ENCODE data around the gene TRIM40. TPM values are rescaled to one million over a fixed set of nuclear protein-coding genes. Genes with fewer than 3 reads are reported as not detected.

TRIM40 gene
- polyA plus RNA-seq, 2 of the 4 experiments (the other 2 are of a cell fraction): 0.05 TPM

DNA sequence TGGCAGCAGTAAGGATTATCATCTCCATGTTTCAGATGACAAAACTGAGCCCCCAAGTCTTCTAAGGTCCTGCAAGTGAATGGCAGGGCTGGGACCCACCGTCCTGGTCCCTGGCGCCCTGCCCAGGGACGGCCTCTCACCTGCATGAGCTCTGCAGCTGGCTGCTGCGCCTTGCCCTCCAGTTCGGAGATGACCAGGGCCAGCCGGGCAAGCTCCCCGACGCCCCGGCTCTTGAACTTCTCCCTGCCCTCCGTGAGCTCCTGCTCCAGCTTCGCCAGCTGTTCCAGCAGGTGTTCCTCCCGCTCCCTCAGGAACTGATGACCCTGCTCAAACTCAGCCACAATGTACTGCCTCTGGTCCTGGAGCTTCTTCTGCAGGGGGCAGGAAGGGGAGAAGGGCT, 60.4 kb downstream of the TRIM40 start:
- TF ChIP-seq, protein P1, sequence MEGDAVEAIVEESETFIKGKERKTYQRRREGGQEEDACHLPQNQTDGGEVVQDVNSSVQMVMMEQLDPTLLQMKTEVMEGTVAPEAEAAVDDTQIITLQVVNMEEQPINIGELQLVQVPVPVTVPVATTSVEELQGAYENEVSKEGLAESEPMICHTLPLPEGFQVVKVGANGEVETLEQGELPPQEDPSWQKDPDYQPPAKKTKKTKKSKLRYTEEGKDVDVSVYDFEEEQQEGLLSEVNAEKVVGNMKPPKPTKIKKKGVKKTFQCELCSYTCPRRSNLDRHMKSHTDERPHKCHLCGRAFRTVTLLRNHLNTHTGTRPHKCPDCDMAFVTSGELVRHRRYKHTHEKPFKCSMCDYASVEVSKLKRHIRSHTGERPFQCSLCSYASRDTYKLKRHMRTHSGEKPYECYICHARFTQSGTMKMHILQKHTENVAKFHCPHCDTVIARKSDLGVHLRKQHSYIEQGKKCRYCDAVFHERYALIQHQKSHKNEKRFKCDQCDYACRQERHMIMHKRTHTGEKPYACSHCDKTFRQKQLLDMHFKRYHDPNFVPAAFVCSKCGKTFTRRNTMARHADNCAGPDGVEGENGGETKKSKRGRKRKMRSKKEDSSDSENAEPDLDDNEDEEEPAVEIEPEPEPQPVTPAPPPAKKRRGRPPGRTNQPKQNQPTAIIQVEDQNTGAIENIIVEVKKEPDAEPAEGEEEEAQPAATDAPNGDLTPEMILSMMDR (IDR thresholded peaks at IDR 0.05): no peak
- no peaks in the 10 kb centered on the region for H3K9me3 ChIP-seq
- no peak overlapping the region for H3K4me3 ChIP-seq
- no peak overlapping the region for H3K27ac ChIP-seq
- no peak for ATAC-seq
- POLR2A ChIA-PET: no interaction called here
- DNase-seq (ENCODE audit: low read depth in 1 of 2, low spot score in 1 of 2): no peak
- H3K4me1 ChIP-seq: peaks cover 2% of the 10 kb centered on the region; the same call in 2 of the 3 replicates
- FAIRE-seq: no peak
- WGBS (ENCODE audit: missing lambda C conversion rate): 99% methylated on average over 11 of the region's 12 CpGs
- CTCF ChIA-PET: interaction anchor here (1.0 to 1.7 kb wide), 2 partner anchors 9 to 41 kb away, joined by 3 to 5 read pairs; no protein-coding TSS in a partner anchor
- no peak overlapping the region for H3K4me2 ChIP-seq

Small RNA genes lying within 50 kb of the gene (small RNA-seq; reads per million reads assigned to genes)
- gene RF00554: 0 reads per million in 6 experiments

Other genes with a start within 250 kb of the TRIM40 start
- 78.8 and 86.5 TPM in 2 replicates for gene HLA-A, start 193.6 kb upstream of the TRIM40 start, polyA plus RNA-seq (2011; rRNA removed)
- gene HLA-A, start 193.6 kb upstream of the TRIM40 start, polyA plus RNA-seq (2017; fragmentation: RNase III; extraction: RNeasy Plus Mini Kit Qiagen cat#74134 plus additional on column Dnase treatment): 81.8 to 95.0 TPM (median 90.7 TPM) in 3 replicates
- gene POLR1H, start 74.9 kb upstream of the TRIM40 start, polyA plus RNA-seq (2011; rRNA removed): 34.6 and 35.3 TPM in 2 replicates
- gene POLR1H, start 74.9 kb upstream of the TRIM40 start, polyA plus RNA-seq (2017; fragmentation: RNase III; extraction: RNeasy Plus Mini Kit Qiagen cat#74134 plus additional on column Dnase treatment): 24.8 to 26.1 TPM (median 25.5 TPM) in 3 replicates
- gene PPP1R11, start 68.9 kb upstream of the TRIM40 start, polyA plus RNA-seq (2011; rRNA removed): 61.6 and 78.6 TPM in 2 replicates
- 33.8 to 36.3 TPM (median 34.3 TPM) in 3 replicates for gene PPP1R11, start 68.9 kb upstream of the TRIM40 start, polyA plus RNA-seq (2017; fragmentation: RNase III; extraction: RNeasy Plus Mini Kit Qiagen cat#74134 plus additional on column Dnase treatment)
- 0.05 TPM in 1 of 2 replicates, not detected in the other for gene RNF39, start 60.4 kb upstream of the TRIM40 start, polyA plus RNA-seq (2011; rRNA removed)
- gene RNF39, start 60.4 kb upstream of the TRIM40 start, polyA plus RNA-seq (2017; fragmentation: RNase III; extraction: RNeasy Plus Mini Kit Qiagen cat#74134 plus additional on column Dnase treatment): 0.07 TPM in 1 of 3 replicates, not detected in the others
- gene TRIM31, start 23.1 kb upstream of the TRIM40 start, polyA plus RNA-seq (2011; rRNA removed): 2.9 and 4.0 TPM in 2 replicates
- gene TRIM31, start 23.1 kb upstream of the TRIM40 start, polyA plus RNA-seq (2017; fragmentation: RNase III; extraction: RNeasy Plus Mini Kit Qiagen cat#74134 plus additional on column Dnase treatment): 3.1 to 3.3 TPM (median 3.2 TPM) in 3 replicates
- 0.09 and 0.12 TPM in 2 replicates for gene TRIM10, start 25.1 kb downstream of the TRIM40 start, polyA plus RNA-seq (2011; rRNA removed)
- 0.03 TPM in 2 of 3 replicates, not detected in the other for gene TRIM10, start 25.1 kb downstream of the TRIM40 start, polyA plus RNA-seq (2017; fragmentation: RNase III; extraction: RNeasy Plus Mini Kit Qiagen cat#74134 plus additional on column Dnase treatment)
- 0.08 and 0.37 TPM in 2 replicates for gene TRIM15, start 27.4 kb downstream of the TRIM40 start, polyA plus RNA-seq (2011; rRNA removed)
- gene TRIM15, start 27.4 kb downstream of the TRIM40 start, polyA plus RNA-seq (2017; fragmentation: RNase III; extraction: RNeasy Plus Mini Kit Qiagen cat#74134 plus additional on column Dnase treatment): 0.04 to 0.09 TPM (median 0.08 TPM) in 3 replicates
- gene TRIM26, start 77.3 kb downstream of the TRIM40 start, polyA plus RNA-seq (2011; rRNA removed): 23.3 and 30.4 TPM in 2 replicates
- gene TRIM26, start 77.3 kb downstream of the TRIM40 start, polyA plus RNA-seq (2017; fragmentation: RNase III; extraction: RNeasy Plus Mini Kit Qiagen cat#74134 plus additional on column Dnase treatment): 28.2 to 31.1 TPM (median 30.4 TPM) in 3 replicates
- gene TRIM39, start 190.8 kb downstream of the TRIM40 start, polyA plus RNA-seq (2011; rRNA removed): 5.3 and 7.1 TPM in 2 replicates
- 7.1 to 9.1 TPM (median 8.1 TPM) in 3 replicates for gene TRIM39, start 190.8 kb downstream of the TRIM40 start, polyA plus RNA-seq (2017; fragmentation: RNase III; extraction: RNeasy Plus Mini Kit Qiagen cat#74134 plus additional on column Dnase treatment)
- 33.6 and 37.4 TPM in 2 replicates for gene RPP21, start 209.0 kb downstream of the TRIM40 start, polyA plus RNA-seq (2011; rRNA removed)
- 54.8 to 59.5 TPM (median 58.4 TPM) in 3 replicates for gene RPP21, start 209.0 kb downstream of the TRIM40 start, polyA plus RNA-seq (2017; fragmentation: RNase III; extraction: RNeasy Plus Mini Kit Qiagen cat#74134 plus additional on column Dnase treatment)

Data from A549 (cell line).